ENCODE measurements around the gene UGT1A10.
"Not testable (repeated sequence)": the region's sequence is repeated elsewhere in the genome, so short reads cannot be mapped to it uniquely, and the experiment has no call there.

UGT1A10 gene

DNA sequence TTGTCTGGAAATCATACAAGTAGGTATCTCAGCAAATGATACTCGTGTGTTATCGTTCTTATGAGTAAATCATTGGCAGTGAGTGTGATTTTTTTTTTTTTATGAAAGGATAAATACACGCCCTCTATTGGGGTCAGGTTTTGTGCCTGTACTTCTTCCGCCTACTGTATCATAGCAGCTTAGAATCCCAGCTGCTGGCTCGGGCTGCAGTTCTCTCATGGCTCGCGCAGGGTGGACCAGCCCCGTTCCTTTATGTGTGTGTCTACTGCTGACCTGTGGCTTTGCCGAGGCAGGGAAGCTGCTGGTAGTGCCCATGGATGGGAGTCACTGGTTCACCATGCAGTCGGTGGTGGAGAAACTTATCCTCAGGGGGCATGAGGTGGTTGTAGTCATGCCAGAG lies at the start of gene UGT1A10:
UGT1A10 (plus strand) TSS at position 143 of the 400 bp plus-strand sequence; CDS start at position 218, 75 bp downstream.
- DNase-seq (ENCODE audit: extremely low read depth, insufficient read length); H3K4me3 ChIP-seq (replicated peaks; ENCODE audit: low read depth, low read length); H3K27me3 ChIP-seq (replicated peaks; ENCODE audit: control insufficient read depth, insufficient read depth, low read length); H3K36me3 ChIP-seq (ENCODE audit: control insufficient read depth, insufficient read depth, low read length): not testable (repeated sequence)

DNA sequence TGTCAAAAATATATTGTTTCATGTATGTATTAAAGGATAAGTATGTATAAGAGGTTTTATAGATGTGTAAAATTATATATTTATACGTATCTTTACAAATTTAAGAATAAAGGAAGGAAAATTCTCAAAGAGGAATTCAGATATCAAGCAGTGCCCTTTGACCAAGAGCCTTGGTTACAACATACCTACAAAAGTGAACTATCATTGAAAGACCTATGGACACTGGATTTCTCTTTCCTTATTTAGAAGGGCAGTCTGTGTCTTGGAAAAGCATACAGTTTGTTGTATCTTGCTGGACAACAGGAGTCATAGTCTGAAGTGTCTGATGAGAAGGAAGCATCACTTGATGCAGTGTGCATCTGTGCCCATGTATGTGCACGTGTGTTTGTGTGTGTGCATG lies 47.8 kb upstream of the UGT1A10 start:
- Histone ChIP-seq H3K36me3 (ENCODE audit: control insufficient read depth, insufficient read depth, low read length) (no peaks in the 10 kb centered on the region), H3K4me3 (replicated peaks; ENCODE audit: low read depth, low read length) (no peak overlapping the region), H3K27me3 (replicated peaks; ENCODE audit: control insufficient read depth, insufficient read depth, low read length) (no peaks in the 10 kb centered on the region)
- DNase-seq (ENCODE audit: extremely low read depth, insufficient read length): no peak
- TF ChIP-seq, protein P1, sequence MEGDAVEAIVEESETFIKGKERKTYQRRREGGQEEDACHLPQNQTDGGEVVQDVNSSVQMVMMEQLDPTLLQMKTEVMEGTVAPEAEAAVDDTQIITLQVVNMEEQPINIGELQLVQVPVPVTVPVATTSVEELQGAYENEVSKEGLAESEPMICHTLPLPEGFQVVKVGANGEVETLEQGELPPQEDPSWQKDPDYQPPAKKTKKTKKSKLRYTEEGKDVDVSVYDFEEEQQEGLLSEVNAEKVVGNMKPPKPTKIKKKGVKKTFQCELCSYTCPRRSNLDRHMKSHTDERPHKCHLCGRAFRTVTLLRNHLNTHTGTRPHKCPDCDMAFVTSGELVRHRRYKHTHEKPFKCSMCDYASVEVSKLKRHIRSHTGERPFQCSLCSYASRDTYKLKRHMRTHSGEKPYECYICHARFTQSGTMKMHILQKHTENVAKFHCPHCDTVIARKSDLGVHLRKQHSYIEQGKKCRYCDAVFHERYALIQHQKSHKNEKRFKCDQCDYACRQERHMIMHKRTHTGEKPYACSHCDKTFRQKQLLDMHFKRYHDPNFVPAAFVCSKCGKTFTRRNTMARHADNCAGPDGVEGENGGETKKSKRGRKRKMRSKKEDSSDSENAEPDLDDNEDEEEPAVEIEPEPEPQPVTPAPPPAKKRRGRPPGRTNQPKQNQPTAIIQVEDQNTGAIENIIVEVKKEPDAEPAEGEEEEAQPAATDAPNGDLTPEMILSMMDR (IDR thresholded peaks at IDR 0.05; ENCODE audit: insufficient read depth, low read length, poor library complexity, severe bottlenecking): no peak

- DNase-seq (ENCODE audit: extremely low read depth, insufficient read length); H3K27me3 ChIP-seq (replicated peaks; ENCODE audit: control insufficient read depth, insufficient read depth, low read length): not testable (repeated sequence)
Measured at GRCh38 chr2:233592706-233593105, 43.5 kb upstream of the UGT1A10 start.

GRCh38 chr2:233593201-233593600 lies 43.0 kb upstream of the UGT1A10 start:
- TF ChIP-seq, protein P1 (IDR thresholded peaks at IDR 0.05; ENCODE audit: insufficient read depth, low read length, poor library complexity, severe bottlenecking): no peak
- Histone ChIP-seq H3K36me3 (ENCODE audit: control insufficient read depth, insufficient read depth, low read length) (no peaks in the 10 kb centered on the region), H3K4me3 (replicated peaks; ENCODE audit: low read depth, low read length) (no peak overlapping the region), H3K27me3 (replicated peaks; ENCODE audit: control insufficient read depth, insufficient read depth, low read length) (no peaks in the 10 kb centered on the region)
- peak; percentile 10 for DNase-seq (ENCODE audit: extremely low read depth, insufficient read length)

More at GRCh38 chr2:233592706-233593105, 43.5 kb upstream of the UGT1A10 start:
- not testable (repeated sequence) for H3K4me3 ChIP-seq (replicated peaks; ENCODE audit: low read depth, low read length); H3K36me3 ChIP-seq (ENCODE audit: control insufficient read depth, insufficient read depth, low read length)

DNA sequence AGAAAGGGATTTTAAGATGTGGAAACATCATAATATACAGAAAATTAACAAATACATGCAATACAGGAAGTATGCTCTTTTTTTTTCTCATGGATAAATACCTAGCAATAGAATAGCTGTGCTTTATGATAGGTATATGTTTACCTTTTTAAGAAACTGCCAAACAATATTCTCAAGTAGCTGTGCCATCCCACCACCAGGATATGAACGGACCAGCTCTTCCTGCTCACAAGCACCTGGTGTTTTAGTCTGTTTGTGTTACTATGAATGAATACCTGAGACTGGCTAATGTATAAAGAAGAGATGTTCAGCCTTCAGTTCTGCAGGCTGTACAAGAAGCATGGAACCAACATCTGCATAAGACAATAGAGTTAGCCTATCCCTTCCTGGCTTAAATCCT lies 38.7 kb upstream of the UGT1A10 start:
- no peak for DNase-seq (ENCODE audit: extremely low read depth, insufficient read length)
- H3K4me3 ChIP-seq (replicated peaks; ENCODE audit: low read depth, low read length): no peak overlapping the region
- no peaks in the 10 kb centered on the region for H3K36me3 ChIP-seq (ENCODE audit: control insufficient read depth, insufficient read depth, low read length)
- TF ChIP-seq, protein P1 (IDR thresholded peaks at IDR 0.05; ENCODE audit: insufficient read depth, low read length, poor library complexity, severe bottlenecking): no peak
- no peaks in the 10 kb centered on the region for H3K27me3 ChIP-seq (replicated peaks; ENCODE audit: control insufficient read depth, insufficient read depth, low read length)

DNA sequence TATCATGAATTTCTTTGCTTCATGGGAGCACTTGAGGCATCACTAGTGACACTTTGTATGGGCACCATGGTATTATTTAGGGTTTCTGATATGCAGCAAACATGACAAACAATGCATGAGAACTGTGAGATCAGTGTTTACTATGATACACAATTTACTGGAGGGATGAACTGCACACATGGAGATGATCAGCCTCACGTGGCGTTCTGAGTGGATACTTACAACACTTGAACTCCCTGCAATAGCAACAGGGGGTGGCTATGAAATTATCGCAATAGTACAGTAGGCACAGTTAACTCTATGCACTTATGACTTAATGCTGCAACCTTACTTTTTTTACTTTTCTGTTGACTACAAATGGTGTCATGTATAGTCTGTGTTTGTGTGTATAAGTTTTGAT lies 37.3 kb upstream of the UGT1A10 start:
- H3K36me3 ChIP-seq (ENCODE audit: control insufficient read depth, insufficient read depth, low read length): no peaks in the 10 kb centered on the region
- no peaks in the 10 kb centered on the region for H3K27me3 ChIP-seq (replicated peaks; ENCODE audit: control insufficient read depth, insufficient read depth, low read length)
- DNase-seq (ENCODE audit: extremely low read depth, insufficient read length): no peak
- TF ChIP-seq, protein P1 (IDR thresholded peaks at IDR 0.05; ENCODE audit: insufficient read depth, low read length, poor library complexity, severe bottlenecking): no peak
- H3K4me3 ChIP-seq (replicated peaks; ENCODE audit: low read depth, low read length): no peak overlapping the region

GRCh38 chr2:233600386-233600785 lies 35.9 kb upstream of the UGT1A10 start:
- Histone ChIP-seq H3K4me3 (replicated peaks; ENCODE audit: low read depth, low read length) (no peak overlapping the region), H3K36me3 (ENCODE audit: control insufficient read depth, insufficient read depth, low read length) (no peaks in the 10 kb centered on the region), H3K27me3 (replicated peaks; ENCODE audit: control insufficient read depth, insufficient read depth, low read length) (no peaks in the 10 kb centered on the region)
- no peak for DNase-seq (ENCODE audit: extremely low read depth, insufficient read length)
- TF ChIP-seq, protein P1 (IDR thresholded peaks at IDR 0.05; ENCODE audit: insufficient read depth, low read length, poor library complexity, severe bottlenecking): no peak

All from GM06990 (cell line).